ENCODE measurements around the gene CNTNAP2.

Gene CNTNAP2

DNA sequence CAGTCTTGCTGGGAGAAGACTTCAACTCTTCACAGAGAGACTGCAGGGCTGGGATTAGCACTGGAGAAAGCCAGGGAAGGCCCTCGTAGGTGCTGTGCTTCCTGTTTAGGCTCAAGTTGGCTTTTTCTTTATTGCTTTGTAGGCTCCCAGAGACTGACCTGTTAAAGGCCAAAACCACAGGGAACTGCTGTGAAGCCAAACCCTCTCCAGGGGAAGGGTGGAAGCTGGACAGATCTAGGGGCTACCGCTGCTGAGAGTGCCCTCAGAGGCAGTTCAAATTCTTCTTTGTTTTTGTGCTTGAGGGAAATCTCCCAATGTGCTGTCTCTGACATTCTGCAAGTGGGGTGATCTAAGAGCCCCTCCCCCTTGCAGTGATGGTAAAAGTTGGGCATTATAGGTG lies 198.4 kb downstream of the CNTNAP2 start:
- no peak for DNase-seq

DNA sequence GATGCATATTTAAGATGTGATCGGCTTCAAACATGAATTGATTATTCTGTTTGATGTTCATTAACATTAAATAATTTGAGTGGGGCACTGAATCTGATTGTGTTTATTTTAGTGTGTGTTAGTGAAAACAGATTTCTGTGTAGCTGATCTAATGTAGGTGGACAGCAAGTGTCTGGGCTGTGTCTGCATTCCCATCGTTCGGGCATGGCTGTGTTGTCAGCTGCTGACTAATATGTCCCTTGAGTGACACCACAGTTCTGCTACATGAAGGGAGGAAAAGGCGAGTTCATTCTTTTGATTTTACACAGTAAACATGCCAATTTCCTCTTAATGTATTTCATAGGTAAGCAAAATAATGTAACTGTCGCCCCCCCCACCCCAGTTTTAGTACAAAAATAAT lies 203.0 kb downstream of the CNTNAP2 start:
- DNase-seq, result no peak

DNA sequence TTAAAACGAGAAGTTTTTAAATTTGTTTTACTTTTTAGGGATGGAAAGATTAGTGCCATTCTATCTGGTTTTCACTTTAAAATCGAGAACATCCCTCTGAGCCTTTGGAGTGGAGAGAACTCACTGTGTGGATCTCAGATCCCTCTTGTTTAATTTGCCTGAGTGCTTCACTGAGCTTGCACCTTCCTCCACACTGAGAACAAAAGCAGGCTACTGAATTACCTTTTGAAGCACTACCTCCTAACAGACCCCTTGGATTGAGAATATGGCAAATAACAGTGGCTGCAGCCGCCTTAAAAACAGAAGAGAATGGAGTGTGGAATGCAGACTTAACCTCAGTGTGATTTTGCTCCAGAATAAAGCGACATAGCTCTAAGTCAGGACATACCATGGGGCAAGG lies 204.7 kb downstream of the CNTNAP2 start:
- no peak for DNase-seq

DNA sequence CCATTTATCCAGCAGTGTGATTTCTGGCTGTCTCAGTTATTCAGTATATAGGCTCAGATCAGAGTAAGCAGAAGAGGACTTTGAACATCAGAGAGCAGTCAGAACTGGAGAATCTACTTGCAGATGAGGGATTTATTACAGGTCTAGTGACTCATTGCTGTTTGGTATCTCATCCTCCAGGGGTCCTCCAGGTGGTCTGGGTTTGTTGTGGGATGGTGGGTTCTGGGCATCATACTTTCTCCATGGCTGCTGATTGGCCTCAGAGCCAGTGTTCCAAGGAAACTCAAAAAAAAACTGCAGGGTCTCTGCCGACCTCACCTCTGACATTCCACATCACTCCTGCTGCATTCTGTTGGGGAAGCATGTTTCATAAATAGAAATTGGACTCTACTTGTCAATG lies 214.8 kb downstream of the CNTNAP2 start:
- no peak for DNase-seq

DNA sequence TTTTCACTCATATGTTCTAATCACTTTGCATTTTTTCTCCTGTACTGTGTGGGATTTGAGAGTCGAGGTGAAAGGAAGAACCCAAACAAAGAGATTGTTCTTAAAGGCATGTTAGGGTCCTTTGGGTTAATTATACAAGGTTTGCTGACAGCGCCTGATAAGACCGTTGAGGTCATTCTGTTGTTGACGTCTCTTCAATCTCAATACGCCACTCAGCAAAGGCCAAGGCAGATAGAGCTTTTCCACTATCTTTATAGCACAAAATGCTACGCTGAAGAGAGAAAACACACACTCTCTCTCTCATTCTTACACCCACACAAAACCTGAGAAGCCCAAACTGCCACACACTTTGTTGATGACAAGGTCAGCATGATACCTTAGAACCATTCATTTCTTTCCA lies 228.7 kb downstream of the CNTNAP2 start:
- no peak for DNase-seq

DNA sequence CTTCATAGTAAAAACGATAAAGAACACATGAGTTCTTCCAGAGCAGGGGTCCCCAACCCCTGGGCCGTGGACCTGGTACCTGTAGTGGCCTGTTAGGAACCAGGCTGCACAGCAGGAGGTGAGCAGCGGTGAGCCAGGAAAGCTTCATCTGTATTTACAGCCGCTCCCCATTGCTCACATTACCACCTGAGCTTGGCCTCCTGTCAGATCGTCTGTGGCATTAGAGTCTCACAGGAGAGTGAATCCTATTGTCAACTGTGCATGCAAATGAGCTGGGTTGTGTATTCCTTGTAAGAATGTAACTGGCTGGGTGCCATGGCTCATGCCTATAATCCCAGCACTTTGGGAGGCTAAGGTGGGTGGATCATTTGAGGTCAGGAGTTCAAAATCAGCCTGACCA lies 229.5 kb downstream of the CNTNAP2 start:
- no peak for DNase-seq

DNA sequence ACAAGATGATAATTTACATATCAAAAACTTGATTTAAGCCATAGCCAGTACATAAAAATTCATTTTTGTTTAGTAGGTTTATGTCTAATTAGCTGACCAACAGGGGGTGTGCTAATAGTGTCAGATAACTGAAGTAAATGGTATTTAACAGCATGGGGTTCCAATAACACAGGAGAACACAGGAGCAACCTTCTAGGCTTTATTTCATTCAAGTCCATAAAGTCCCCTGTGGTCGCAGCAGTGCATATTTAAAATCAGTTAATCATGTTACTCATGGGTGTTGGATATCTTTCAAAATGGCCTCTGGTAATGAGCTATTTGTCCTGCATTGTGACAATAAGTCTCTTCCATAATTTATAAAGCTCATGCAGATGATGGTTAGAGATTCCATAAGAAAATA lies 238.6 kb downstream of the CNTNAP2 start:
- no peak for DNase-seq

DNA sequence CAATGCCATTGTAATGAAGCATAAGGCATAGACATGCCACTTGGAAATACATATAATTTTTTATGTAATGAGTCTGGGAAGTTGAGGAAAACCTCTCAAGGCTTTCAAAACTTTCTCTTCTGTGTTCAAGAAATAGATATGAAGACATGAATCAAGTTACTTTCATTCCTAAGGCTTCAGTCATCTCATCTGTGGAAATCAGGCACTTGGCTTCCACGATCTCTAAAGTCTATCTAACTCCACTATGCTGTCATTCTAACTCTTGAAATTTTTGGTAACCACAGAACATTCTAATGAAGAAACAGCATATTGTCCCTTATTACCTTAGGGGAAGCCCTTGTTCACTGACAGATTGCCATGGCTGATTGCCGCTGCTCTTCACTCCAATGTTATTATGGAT lies 242.6 kb downstream of the CNTNAP2 start:
- DNase-seq, result no peak

DNA sequence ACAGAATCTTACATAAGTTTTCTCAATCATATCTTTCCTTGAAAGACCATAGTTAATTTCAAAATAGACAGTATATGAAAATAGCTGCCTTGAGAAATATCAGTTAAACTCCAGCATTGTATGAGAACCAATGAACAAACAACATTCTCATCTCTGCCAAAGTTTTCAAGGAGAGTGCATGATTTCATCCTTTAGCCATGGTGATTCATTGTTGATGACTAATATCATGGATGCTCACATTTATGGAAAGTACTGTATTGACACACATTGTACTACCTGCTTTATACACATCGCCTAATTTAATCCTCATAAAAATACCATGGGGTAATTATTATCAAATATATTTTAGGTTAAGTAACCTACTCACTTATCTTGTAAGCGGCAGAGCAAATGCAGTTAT lies 250.3 kb downstream of the CNTNAP2 start:
- no peak for DNase-seq

DNA sequence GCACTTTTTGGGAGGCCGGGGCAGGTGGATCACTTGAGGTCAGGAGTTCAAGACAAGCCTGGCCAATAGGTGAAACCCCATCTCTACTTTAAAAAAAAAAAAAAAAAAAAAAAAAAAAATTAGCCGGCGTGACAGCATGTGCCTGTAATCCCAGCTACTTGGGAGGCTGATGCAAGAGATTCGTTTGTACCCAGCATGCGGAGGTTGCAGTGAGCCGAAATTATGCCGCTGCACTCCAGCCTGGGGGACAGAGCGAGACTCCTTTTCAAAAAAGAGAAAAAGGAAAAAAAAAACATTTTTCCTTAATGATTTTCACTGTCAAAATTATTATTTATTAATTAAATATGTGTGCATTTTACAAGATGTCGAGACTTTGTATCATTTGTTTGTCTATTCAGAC lies 253.6 kb downstream of the CNTNAP2 start:
- DNase-seq, result no peak

DNA sequence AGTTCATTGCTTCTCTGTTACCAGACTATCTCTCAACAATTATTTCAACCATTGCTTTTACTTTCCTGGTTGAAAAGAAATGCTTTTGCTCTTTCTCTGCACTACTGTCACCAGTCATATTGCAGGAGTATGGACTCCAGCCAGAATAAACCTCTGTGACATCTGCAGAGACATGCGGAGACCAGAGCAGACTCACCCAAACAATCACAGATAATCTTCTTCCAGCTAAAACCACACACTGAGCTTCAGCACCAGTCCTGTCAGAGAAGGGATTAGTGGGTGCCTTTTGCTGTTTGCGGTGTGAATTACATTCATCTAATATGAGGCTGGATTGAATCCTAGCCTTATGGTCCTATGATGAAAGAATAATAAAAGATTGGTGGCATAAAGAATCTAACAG lies 258.6 kb downstream of the CNTNAP2 start:
- no peak for DNase-seq

DNA sequence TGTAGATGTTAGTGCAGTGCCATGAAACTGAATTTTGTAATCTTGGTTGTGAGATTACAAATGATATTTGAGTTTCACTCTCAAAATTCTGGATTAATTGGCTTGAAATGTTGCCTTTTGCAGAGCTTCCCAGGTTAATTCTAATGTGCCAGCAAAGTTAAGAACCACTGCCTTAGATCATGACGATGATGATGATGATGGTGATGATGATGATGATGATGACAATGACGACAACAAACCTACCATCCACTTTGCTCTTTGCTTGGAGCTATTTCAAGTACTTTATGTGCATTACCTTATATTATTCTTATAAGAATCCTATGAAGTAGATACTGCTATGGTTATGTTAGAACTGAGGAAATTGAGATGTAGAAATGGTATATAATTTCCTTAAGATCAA lies 261.6 kb downstream of the CNTNAP2 start:
- no peak for DNase-seq

DNA sequence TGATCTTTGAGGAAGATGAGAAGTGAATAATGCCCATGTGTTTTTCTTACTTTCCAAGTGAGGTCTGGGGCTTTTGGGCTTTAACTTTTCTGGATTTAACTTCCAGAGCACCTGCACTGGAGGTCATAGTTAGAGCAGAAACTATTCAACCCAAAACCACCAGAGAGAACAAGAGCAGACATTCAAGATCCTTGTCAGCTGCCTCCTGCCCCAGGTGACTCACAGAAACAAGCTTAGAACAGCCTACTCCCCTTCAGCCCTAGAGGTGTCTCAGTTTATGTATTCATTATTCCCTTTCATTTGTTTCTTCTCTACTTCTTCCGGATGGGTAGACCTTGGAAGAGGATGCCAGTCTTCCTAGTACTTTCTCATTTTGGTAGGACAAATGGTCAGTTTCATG lies 270.5 kb downstream of the CNTNAP2 start:
- DNase-seq, result no peak

DNA sequence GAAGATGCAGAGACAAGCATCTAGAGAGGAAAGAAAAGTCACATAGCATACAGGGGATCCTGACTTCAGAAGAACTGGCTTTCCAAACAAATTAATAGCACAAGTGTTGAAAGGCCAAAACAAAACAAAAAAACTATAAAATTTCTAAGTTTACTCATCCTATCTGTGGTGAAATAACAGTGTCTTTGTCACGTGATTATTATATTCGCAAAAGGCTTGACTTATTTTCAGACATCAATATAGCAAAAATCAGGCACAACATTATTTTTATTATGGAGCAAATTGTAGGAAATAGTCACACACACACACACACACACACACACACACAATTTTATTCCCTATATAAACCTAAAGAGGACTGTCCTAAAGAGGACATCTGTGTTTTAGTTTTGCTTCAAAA lies 272.3 kb downstream of the CNTNAP2 start:
- DNase-seq, result no peak

DNA sequence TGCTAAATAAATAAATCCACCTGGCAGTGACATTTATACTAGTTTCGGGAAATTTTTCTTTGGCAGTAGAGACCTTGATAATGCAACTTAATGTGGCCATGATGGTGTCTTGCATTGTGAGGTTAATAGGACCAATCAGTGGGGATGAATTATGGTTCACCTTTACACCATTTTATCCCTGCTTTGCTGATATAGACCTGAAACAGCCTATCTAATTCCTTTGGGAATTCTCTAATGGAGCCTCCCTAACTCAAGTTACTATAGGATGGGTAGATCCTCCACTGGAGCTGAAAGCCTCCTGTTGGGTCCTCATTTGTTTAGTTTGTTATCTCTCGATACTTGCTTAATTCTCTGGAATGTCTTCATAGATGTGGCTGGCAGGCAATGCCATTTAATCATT lies 276.7 kb downstream of the CNTNAP2 start:
- DNase-seq, result no peak

DNA sequence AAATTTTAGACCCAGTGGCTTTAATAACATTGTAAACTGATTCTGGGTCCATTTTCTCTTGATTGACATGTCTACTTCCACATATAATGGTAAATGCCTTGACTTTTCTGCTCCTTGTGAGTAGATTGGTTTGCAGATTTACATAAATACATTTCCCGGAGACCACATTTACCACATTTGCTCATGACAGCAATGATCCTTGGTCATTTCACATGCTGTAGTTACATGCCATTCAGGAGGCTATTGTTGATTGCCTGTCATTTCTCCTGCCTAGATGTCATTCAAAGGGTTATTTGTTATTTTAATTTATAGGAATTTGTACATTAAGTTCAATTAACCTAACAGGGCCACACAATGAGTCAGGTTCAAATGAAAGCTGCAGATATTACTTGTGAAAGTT lies 280.5 kb downstream of the CNTNAP2 start:
- DNase-seq, result no peak

DNA sequence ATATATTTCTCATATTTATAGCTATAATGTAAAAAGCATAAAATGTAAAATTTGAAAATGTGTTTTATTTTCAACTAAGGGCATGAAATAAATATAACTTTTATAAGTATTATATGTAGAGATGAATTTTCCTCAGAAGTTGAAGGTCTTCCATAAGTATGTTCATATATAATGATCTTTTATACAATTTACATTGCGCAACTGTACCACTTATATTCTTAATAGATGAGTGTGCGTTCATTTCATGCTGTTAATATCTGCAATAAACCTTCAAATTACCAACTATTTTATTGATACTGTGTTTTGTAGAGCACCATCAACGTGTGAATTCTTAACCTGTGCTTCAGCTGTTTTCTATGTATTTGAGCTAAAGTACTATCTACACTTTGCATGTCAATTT lies 285.3 kb downstream of the CNTNAP2 start:
- DNase-seq, result no peak

DNA sequence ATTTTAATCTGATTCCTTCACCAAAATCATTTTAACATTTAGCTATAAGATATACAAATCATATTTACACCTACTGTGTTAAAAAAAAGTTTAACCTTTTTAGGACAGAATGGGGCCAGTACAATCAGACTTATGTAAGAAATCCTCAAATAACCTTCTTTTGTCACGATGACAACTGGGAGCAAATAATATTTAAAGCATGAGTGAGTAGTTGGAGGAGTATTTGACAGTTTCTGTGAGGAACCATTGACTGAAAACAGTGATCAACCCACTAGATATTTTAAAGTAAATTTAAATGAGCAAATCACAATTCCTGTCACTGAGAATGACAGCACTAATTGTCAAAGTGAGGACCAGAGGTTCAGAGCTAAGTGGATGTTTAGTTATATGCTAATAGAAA lies 289.1 kb downstream of the CNTNAP2 start:
- no peak for DNase-seq

DNA sequence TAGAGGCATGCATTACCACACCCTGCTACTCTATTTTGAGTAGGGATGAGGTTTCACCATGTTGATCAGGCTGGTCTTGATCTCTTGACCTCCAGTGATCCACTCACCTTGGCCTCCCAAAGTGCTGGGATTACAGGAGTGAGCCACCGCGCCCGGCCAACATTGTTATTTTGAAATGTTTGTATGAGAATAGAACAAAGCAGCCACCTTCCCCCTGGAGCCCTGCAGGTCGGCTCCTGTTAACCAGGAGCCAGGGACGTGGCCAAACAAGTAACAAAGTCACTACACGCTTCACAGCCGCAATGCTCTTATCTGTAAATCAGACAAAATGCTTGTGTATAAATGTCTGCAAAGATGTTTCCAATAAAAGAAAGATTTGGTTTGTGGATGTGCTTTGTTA lies 295.4 kb downstream of the CNTNAP2 start:
- DNase-seq, result no peak

DNA sequence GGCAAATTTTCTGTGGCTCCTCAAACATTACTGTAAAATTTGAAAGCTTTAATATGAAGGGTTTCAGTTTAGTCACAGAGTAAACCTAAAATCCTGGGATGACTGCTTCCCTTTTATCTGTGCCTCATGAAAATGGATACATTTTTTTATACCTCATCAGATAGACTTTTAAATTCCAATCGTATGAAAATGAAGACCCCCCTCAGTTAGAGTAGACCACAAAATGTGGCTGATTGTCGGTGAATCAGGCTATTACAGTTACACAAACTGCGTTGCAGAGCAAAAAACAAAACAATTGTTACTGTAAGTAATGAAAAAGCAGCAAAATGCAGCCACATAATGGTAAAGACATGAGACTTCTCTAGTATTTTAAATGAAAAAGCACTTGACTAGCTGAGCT lies 296.2 kb downstream of the CNTNAP2 start:
- no peak for DNase-seq

DNA sequence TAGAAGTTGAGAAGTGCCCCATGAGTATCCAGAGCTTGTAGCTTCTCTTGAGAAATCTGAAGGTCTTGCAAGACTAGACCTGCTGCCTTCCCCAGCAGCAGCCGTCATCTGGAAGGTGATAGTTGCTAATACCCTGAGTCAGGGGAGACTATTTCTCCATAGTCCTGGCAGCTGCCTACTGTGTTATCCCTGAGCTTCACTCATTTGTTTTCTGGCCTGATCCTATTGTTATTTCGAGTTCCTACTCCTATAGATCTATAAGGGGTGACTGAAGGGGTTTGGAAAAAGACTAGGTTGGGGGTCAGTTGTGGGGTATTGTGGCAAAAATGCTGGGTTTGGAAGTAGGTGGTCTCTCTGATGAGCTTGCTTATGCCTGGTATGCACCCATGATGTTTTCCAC lies 297.8 kb downstream of the CNTNAP2 start:
- no peak for DNase-seq

DNA sequence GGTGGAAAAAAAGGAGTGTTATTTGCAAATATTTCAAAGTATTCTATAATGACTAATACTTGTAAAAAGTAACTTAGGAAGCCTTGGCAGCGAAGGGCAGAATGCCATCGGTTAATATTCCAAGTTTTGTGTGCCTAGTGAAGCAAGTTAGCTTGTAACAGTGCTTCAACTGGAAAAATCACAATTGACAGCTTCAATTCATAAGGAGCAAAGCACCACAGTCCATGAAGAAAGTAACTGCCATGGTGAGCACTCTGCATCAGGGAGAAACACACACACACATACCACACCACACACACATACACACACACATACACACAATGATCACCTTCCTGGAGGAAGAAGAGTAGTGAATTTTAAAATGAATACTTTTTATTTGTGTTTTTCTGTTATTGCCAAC lies 298.3 kb downstream of the CNTNAP2 start:
- no peak for DNase-seq

DNA sequence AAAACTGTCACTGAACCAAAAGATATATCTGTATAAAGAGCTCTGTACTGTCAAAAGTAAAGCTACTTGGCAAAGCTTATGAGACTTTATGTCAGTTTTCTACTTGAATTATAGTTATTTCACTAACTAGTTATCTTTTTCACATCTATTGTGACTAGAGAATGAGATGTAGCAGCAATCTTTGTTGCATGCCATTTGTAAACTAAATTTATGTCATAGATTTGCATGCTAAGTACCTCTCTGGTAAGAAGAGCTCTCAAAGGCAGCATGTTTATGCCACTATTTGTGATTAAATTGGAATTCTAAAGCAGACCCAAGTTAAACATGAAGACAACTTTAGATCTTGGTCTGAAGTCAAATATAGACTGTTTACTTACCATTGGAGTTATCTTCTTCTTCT lies 300.6 kb downstream of the CNTNAP2 start:
- DNase-seq, result no peak

DNA sequence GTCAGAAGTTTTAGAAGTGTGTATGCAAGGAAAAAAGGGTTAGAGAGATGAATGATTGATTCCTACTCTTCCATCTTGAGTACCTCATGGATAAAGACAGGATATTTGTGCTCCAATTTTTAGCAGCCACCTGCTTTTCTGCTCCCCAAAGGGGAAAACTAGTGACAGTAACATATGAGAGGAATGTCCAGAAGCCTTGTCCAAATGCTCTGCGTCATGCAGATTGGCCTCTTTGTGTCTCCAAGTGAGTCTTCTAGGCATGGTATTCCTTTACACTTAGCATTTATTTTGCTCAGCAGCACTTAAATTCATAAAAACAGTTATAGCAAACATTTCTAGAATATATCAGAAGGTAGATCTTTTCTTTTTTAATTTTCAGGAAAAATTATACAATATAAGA lies 306.8 kb downstream of the CNTNAP2 start:
- no peak for DNase-seq

DNA sequence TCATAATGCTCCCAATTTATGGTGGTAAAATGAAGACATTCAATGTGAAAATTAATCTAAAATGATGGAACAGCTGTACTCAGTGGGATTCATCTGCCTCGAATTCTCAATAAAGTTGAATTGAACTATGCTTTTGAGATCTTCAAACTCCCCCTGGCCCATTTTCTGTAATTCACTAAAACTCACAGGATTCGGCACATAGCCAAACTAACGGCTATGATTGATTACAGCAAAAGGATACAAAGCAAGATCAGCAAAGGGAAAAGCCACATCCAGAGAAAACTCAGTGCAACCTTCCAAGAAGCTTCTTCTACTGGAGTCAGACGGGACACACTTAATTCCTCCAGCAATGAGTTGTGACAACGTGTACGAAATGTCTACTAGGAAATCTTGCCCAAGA lies 307.5 kb downstream of the CNTNAP2 start:
- DNase-seq, result no peak

DNA sequence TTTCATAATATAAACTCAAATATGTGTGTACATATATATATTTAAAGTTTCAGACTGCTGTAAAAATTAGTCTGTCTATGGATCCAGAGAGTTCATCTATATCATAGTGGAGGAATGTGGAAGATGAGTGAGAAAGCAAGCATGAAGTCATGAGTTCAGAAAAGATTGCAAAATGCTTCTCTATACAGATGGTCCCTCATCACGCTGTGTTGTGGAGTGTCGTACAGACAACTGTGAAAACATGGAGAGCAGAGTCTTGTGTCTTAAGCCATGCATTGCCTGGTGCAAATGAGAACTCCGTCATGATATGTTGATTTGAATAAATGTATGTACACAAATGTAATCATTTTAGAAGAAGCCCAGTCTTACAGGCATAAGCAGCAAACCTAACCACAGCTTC lies 316.9 kb downstream of the CNTNAP2 start:
- no peak for DNase-seq
